GM12878 (cell line): ENCODE measurements around the gene HCST. TPM values are rescaled to one million over a fixed set of nuclear protein-coding genes. Genes with fewer than 3 reads are reported as not detected.
A peak's percentile ranks its signal among the peaks of the same experiment; 100 is the strongest.

ENCODE experiments used
- DPF2 ChIP-seq: fragments of 450-650 bp; IDR thresholded peaks from 2 replicates; pipeline ENCODE4 v1.6.1; 2017; ENCODE audit warnings: mild to moderate bottlenecking
- FOS ChIP-seq: IDR thresholded peaks from 3 replicates; pipeline ENCODE4 v1.6.1; 2011; ENCODE audit warnings: borderline replicate concordance; ENCODE audit not compliant: insufficient read length; ENCODE audit errors: extremely low read depth
- IKZF1 ChIP-seq: fragments of 450-650 bp; conservative IDR thresholded peaks from 2 replicates; pipeline ENCODE4 v1.6.1; 2017; ENCODE audit warnings: antibody characterized with exemption, mild to moderate bottlenecking
- IKZF2 ChIP-seq, 2 experiments: fragments of 450-650 bp; IDR thresholded peaks; 2 replicates each; pipeline ENCODE4 v1.6.1; 2017; ENCODE audit warnings: mild to moderate bottlenecking in 2 of 2, moderate library complexity in 2 of 2
- MEF2A ChIP-seq: IDR thresholded peaks from 2 replicates; pipeline ENCODE4 v1.6.1; 2011; ENCODE audit warnings: low read depth, mild to moderate bottlenecking, low read length, moderate library complexity; ENCODE audit not compliant: insufficient read depth
- PML ChIP-seq: IDR thresholded peaks from 2 replicates; pipeline ENCODE4 v1.6.1; 2012; ENCODE audit warnings: low read length, inconsistent platforms
- POLR2AphosphoS2 ChIP-seq: IDR thresholded peaks from 2 replicates; pipeline ENCODE4 v1.6.1; 2011; ENCODE audit warnings: low read depth, mild to moderate bottlenecking, low read length, improper control_type of control experiment, moderate library complexity
- RCOR1 ChIP-seq: conservative IDR thresholded peaks from 2 replicates; pipeline ENCODE4 v1.6.1; 2012; ENCODE audit warnings: low read depth, low read length, improper control_type of control experiment
- RELA ChIP-seq: fragments of 450-650 bp; IDR thresholded peaks from 2 replicates; pipeline ENCODE4 v1.8.0; 2014; ENCODE audit warnings: borderline replicate concordance; ENCODE audit not compliant: partially characterized antibody
- SPI1 ChIP-seq: IDR thresholded peaks from 2 replicates; pipeline ENCODE4 v1.6.1; 2011; ENCODE audit warnings: low read depth, mild to moderate bottlenecking, low read length, moderate library complexity, borderline replicate concordance; ENCODE audit not compliant: insufficient read depth
- SREBF1 ChIP-seq: IDR thresholded peaks from 2 replicates; pipeline ENCODE4 v1.6.1; 2012; ENCODE audit warnings: mild to moderate bottlenecking, low read length
- TARDBP ChIP-seq: IDR thresholded peaks from 2 replicates; pipeline ENCODE4 v1.6.1; 2016; ENCODE audit warnings: borderline replicate concordance
- TCF7 ChIP-seq: IDR thresholded peaks from 2 replicates; pipeline ENCODE4 v1.6.1; 2014; ENCODE audit warnings: antibody characterized with exemption, borderline replicate concordance
- ZBED1 ChIP-seq: IDR thresholded peaks from 2 replicates; pipeline ENCODE4 v1.6.1; 2016; ENCODE audit warnings: borderline replicate concordance
- polyA plus RNA-seq, 11 experiments: library from polyadenylated mRNA; depleted of rRNA in 4 of 11; unstranded in 6 of 11; stranded (reverse) in 5 of 11; fragments of >200 nt; fragmentation: Nextera tagmentation in 4 of 11; fragmentation: Illumina TruSeq in 1 of 11; extraction: Ambion mirVana in 4 of 11; extraction: Trizol in 1 of 11; gene quantifications; 1 replicate in 1 of 11; 2 replicates in 10 of 11; pipeline versions ENCODE4 v1.2.1 to v1.2.3, GENCODE V29; 2011 to 2016; ENCODE audit warnings: inconsistent platforms in 2 of 11, missing spikeins in 2 of 11, low read depth in 1 of 11
- total RNA-seq, 4 experiments: library from RNA; depleted of rRNA in 3 of 4; stranded (reverse); fragments of >200 nt in 3 of 4; fragmentation: Illumina TruSeq in 1 of 4; extraction: Trizol in 1 of 4; gene quantifications; 2 replicates each; pipeline versions ENCODE4 v1.2.1 to v1.2.3, GENCODE V29; 2013 to 2021
- TF ChIP-seq, protein P1 (sequence below): fragments of 450-650 bp; IDR thresholded peaks from 2 replicates; pipeline ENCODE4 v1.6.1; 2017; ENCODE audit warnings: low read depth, mild to moderate bottlenecking, moderate library complexity
- TF ChIP-seq, protein P2 (sequence below): fragments of 450-650 bp; IDR thresholded peaks from 2 replicates; pipeline ENCODE4 v1.6.1; 2016; ENCODE audit warnings: mild to moderate bottlenecking, moderate library complexity, borderline replicate concordance
- TF ChIP-seq, protein P3 (sequence below): IDR thresholded peaks from 2 replicates; pipeline ENCODE4 v1.6.1; 2011; ENCODE audit warnings: borderline replicate concordance, low read depth, mild to moderate bottlenecking, moderate library complexity, mixed read lengths, low read length; ENCODE audit not compliant: insufficient read depth; ENCODE audit errors: extremely low read length
- TF ChIP-seq, protein P4 (sequence below): IDR thresholded peaks from 2 replicates; pipeline ENCODE4 v1.6.1; 2011; ENCODE audit warnings: mild to moderate bottlenecking, low read depth, low read length, moderate library complexity; ENCODE audit not compliant: insufficient replicate concordance
- TF ChIP-seq, protein P5 (sequence below): fragments of 450-650 bp; IDR thresholded peaks from 2 replicates; pipeline ENCODE4 v1.6.1; 2016; ENCODE audit warnings: mild to moderate bottlenecking

The HCST gene
- total and polyA plus RNA-seq, 10 of the 15 experiments (the other 5 are each of a cell fraction or from before 2014, with no cell fraction given): 7.5 to 79.6 (median 33.6) TPM

DNA sequence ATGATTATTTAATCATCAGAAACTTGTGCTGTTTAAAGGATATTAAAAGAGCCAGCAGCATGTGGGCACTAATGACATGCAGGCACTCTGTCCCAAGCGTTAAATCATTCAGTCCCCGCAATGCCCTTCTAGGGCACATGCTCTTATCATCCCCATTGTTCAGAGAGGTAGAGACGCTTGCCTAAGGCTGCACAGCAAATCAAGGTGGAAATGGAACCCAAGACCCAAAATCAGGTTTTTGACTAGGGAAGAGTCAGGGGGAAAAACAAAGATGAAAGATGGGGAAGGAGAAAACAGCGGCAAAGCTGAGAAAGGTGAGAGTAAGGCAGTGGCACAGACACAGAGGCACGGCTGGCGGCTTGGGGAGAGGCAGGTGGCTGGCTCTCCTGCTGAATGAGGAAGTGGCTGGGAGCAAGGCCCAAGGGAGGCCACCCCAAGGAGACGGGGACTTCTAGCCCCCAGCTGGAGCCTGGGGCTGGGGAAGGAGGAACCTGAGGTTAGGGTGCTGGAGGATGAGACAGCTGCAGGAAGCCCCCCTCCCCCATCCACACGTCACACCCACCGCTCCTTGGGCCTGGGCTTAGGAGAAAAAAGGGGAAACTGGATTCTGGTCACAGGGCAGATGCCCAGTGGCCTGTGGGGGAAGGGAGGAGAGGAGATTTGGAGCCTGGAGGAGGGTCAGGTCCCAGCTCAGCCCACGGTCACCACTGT, 6.8 kb downstream of the HCST start (continued):
- 0 out of 2 replicates have a peak, but pooled peaks have one; percentile 52 for TF ChIP-seq MEF2A
- TF ChIP-seq, protein P1, sequence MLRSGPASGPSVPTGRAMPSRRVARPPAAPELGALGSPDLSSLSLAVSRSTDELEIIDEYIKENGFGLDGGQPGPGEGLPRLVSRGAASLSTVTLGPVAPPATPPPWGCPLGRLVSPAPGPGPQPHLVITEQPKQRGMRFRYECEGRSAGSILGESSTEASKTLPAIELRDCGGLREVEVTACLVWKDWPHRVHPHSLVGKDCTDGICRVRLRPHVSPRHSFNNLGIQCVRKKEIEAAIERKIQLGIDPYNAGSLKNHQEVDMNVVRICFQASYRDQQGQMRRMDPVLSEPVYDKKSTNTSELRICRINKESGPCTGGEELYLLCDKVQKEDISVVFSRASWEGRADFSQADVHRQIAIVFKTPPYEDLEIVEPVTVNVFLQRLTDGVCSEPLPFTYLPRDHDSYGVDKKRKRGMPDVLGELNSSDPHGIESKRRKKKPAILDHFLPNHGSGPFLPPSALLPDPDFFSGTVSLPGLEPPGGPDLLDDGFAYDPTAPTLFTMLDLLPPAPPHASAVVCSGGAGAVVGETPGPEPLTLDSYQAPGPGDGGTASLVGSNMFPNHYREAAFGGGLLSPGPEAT: peak; percentile 95
- TF ChIP-seq, protein P2, sequence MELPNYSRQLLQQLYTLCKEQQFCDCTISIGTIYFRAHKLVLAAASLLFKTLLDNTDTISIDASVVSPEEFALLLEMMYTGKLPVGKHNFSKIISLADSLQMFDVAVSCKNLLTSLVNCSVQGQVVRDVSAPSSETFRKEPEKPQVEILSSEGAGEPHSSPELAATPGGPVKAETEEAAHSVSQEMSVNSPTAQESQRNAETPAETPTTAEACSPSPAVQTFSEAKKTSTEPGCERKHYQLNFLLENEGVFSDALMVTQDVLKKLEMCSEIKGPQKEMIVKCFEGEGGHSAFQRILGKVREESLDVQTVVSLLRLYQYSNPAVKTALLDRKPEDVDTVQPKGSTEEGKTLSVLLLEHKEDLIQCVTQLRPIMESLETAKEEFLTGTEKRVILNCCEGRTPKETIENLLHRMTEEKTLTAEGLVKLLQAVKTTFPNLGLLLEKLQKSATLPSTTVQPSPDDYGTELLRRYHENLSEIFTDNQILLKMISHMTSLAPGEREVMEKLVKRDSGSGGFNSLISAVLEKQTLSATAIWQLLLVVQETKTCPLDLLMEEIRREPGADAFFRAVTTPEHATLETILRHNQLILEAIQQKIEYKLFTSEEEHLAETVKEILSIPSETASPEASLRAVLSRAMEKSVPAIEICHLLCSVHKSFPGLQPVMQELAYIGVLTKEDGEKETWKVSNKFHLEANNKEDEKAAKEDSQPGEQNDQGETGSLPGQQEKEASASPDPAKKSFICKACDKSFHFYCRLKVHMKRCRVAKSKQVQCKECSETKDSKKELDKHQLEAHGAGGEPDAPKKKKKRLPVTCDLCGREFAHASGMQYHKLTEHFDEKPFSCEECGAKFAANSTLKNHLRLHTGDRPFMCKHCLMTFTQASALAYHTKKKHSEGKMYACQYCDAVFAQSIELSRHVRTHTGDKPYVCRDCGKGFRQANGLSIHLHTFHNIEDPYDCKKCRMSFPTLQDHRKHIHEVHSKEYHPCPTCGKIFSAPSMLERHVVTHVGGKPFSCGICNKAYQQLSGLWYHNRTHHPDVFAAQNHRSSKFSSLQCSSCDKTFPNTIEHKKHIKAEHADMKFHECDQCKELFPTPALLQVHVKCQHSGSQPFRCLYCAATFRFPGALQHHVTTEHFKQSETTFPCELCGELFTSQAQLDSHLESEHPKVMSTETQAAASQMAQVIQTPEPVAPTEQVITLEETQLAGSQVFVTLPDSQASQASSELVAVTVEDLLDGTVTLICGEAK: no peak
- no peak for TF ChIP-seq POLR2AphosphoS2
- TF ChIP-seq, protein P3, sequence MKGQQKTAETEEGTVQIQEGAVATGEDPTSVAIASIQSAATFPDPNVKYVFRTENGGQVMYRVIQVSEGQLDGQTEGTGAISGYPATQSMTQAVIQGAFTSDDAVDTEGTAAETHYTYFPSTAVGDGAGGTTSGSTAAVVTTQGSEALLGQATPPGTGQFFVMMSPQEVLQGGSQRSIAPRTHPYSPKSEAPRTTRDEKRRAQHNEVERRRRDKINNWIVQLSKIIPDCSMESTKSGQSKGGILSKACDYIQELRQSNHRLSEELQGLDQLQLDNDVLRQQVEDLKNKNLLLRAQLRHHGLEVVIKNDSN: no peak
- 0 out of 2 replicates have a peak, but pooled peaks have one; percentile 28 for TF ChIP-seq RCOR1
- TF ChIP-seq SPI1: peak; percentile 94
- TF ChIP-seq TARDBP: 0 out of 2 replicates have a peak, but pooled peaks have one; percentile 36
- no peak for TF ChIP-seq FOS
- TF ChIP-seq TCF7: no peak
- TF ChIP-seq, protein P4, sequence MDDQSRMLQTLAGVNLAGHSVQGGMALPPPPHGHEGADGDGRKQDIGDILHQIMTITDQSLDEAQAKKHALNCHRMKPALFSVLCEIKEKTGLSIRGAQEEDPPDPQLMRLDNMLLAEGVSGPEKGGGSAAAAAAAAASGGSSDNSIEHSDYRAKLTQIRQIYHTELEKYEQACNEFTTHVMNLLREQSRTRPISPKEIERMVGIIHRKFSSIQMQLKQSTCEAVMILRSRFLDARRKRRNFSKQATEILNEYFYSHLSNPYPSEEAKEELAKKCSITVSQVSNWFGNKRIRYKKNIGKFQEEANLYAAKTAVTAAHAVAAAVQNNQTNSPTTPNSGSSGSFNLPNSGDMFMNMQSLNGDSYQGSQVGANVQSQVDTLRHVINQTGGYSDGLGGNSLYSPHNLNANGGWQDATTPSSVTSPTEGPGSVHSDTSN: peak; percentile 29
- TF ChIP-seq IKZF1: peak; percentile 100
- peak; percentile 99 for TF ChIP-seq IKZF2 (IDR thresholded peaks at IDR 0.05)
- TF ChIP-seq DPF2: peak; percentile 96
- no peak for TF ChIP-seq SREBF1
- peak; percentile 41 for TF ChIP-seq RELA
- TF ChIP-seq ZBED1: no peak
- TF ChIP-seq, protein P5, sequence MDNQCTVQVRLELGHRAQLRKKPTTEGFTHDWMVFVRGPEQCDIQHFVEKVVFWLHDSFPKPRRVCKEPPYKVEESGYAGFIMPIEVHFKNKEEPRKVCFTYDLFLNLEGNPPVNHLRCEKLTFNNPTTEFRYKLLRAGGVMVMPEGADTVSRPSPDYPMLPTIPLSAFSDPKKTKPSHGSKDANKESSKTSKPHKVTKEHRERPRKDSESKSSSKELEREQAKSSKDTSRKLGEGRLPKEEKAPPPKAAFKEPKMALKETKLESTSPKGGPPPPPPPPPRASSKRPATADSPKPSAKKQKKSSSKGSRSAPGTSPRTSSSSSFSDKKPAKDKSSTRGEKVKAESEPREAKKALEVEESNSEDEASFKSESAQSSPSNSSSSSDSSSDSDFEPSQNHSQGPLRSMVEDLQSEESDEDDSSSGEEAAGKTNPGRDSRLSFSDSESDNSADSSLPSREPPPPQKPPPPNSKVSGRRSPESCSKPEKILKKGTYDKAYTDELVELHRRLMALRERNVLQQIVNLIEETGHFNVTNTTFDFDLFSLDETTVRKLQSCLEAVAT: 0 out of 2 replicates have a peak, but pooled peaks have one; percentile 48
- no peak for TF ChIP-seq PML
